ENCODE measurements around the gene PKD2L2. TPM values are rescaled to one million over a fixed set of nuclear protein-coding genes. Genes with fewer than 3 reads are reported as not detected.
"Not testable (repeated sequence)": the region's sequence is repeated elsewhere in the genome, so short reads cannot be mapped to it uniquely, and the experiment has no call there.

Gene PKD2L2
- total RNA-seq, 1 experiment from 2014 or later: not detected

GRCh38 chr5:137957948-137958347 is 68.7 kb downstream of the PKD2L2 start:
- DNase-seq (ENCODE audit: low read depth): no peak

GRCh38 chr5:137959488-137959887 is 70.2 kb downstream of the PKD2L2 start:
- no peak for DNase-seq (ENCODE audit: low read depth)

- DNase-seq (ENCODE audit: low read depth): no peak
Measured at GRCh38 chr5:137960141-137960540, 70.9 kb downstream of the PKD2L2 start.

GRCh38 chr5:137960819-137961218 is 71.6 kb downstream of the PKD2L2 start:
- DNase-seq (ENCODE audit: low read depth): no peak

- not testable (repeated sequence) for DNase-seq (ENCODE audit: low read depth)
Measured at GRCh38 chr5:137970384-137970783, 81.1 kb downstream of the PKD2L2 start.

GRCh38 chr5:137975208-137975607 is 86.0 kb downstream of the PKD2L2 start:
- no peak for DNase-seq (ENCODE audit: low read depth)

- DNase-seq (ENCODE audit: low read depth): no peak
Measured at GRCh38 chr5:137989419-137989818, 100.2 kb downstream of the PKD2L2 start.

Other genes starting within 250 kb of the PKD2L2 start
- gene KLHL3, start 153.4 kb upstream of the PKD2L2 start, total RNA-seq (2014; rRNA removed; shearing (Covaris generic)): 0.72 and 2.2 TPM in 2 replicates
- gene HNRNPA0, start 135.1 kb upstream of the PKD2L2 start, total RNA-seq (2014; rRNA removed; shearing (Covaris generic)): 6.0 and 6.6 TPM in 2 replicates
- not detected in 2 replicates for gene MYOT, start 21.6 kb upstream of the PKD2L2 start, total RNA-seq (2014; rRNA removed; shearing (Covaris generic))
- 6.2 and 6.4 TPM in 2 replicates for gene FAM13B, start 143.6 kb downstream of the PKD2L2 start, total RNA-seq (2014; rRNA removed; shearing (Covaris generic))
- not detected in 2 replicates for gene WNT8A, start 194.6 kb downstream of the PKD2L2 start, total RNA-seq (2014; rRNA removed; shearing (Covaris generic))
- 0.29 and 0.36 TPM in 2 replicates for gene NME5, start 250.0 kb downstream of the PKD2L2 start, total RNA-seq (2014; rRNA removed; shearing (Covaris generic))